Gastrocnemius medialis (tissue), 4 donors: ENCODE results near the gene ME2. TPM values are rescaled to one million over a fixed set of nuclear protein-coding genes. Genes with fewer than 3 reads are reported as not detected.
A peak's percentile ranks its signal among the peaks of the same experiment; 100 is the strongest.
"Not testable (repeated sequence)": the region's sequence is repeated elsewhere in the genome, so short reads cannot be mapped to it uniquely, and the experiment has no call there.

Experiments
- ATAC-seq, 2 donors: fragments of 150-250 bp; one replicate each; pipeline ENCODE4 v1.9.1; 2016
- DNase-seq, 2 donors: peaks; one replicate each; pipeline ENCODE4 v3.0.0-alpha.2; 2019
- H3K27ac ChIP-seq, 4 donors: fragments of 200-600 bp; sonication (generic); 1 replicate in 1 of 4; 2 replicates in 3 of 4; pipeline ENCODE4 v1.5.1; 2016 to 2018; ENCODE audit warnings: mild to moderate bottlenecking in 2 of 4, moderate library complexity in 1 of 4
- H3K27me3 ChIP-seq, 3 donors: fragments of 200-600 bp; sonication (generic) in 2 of 3; 1 replicate in 1 of 3; 2 replicates in 2 of 3; pipeline versions ENCODE4 v1.5.1 to v1.6.0; 2016 to 2019; ENCODE audit warnings: mild to moderate bottlenecking in 1 of 3, moderate library complexity in 1 of 3
- H3K36me3 ChIP-seq, 2 donors: fragments of 200-600 bp; sonication (generic) in 1 of 2; one replicate each; pipeline ENCODE4 v1.5.1; 2017 to 2018
- H3K4me1 ChIP-seq, 2 donors: fragments of 200-600 bp; sonication (generic) in 1 of 2; one replicate each; pipeline ENCODE4 v1.5.1; 2016 to 2017; ENCODE audit warnings: mild to moderate bottlenecking in 2 of 2
- H3K4me3 ChIP-seq, 4 donors: fragments of 200-600 bp; sonication (generic) in 3 of 4; 1 replicate in 1 of 4; 2 replicates in 3 of 4; pipeline ENCODE4 v1.5.1; 2016 to 2019; ENCODE audit warnings: mild to moderate bottlenecking in 2 of 4
- H3K9me3 ChIP-seq, 3 donors: fragments of 200-600 bp; sonication (generic) in 2 of 3; 1 replicate in 1 of 3; 2 replicates in 2 of 3; pipeline ENCODE4 v1.5.1; 2016 to 2019
- CTCF ChIP-seq, 5 experiments: fragments of 450-650 bp in 3 of 5; fragments of 200-600 bp in 2 of 5; sonication (generic) in 2 of 5; IDR thresholded peaks in 4 of 5; conservative IDR thresholded peaks in 1 of 5; 1 replicate in 4 of 5; 2 replicates in 1 of 5; pipeline ENCODE4 v1.5.1; 2016 to 2019; ENCODE audit warnings: antibody characterized with exemption in 5 of 5, mild to moderate bottlenecking in 3 of 5, moderate library complexity in 3 of 5
- POLR2A ChIP-seq, 2 donors: fragments of 450-650 bp; IDR thresholded peaks; one replicate each; pipeline ENCODE4 v1.6.1; 2017; ENCODE audit warnings: antibody characterized with exemption in 2 of 2, mild to moderate bottlenecking in 2 of 2, moderate library complexity in 2 of 2
- in situ Hi-C, 4 donors: fragments of 200-750 bp; cut with MboI; loops; one replicate each; pipeline versions ENCODE4 v1.15.0 to v1.8.0; 2017; ENCODE audit warnings: low sequenced_read_pairs in 4 of 4
- intact Hi-C: fragments of 100-400 bp; cut with DNase I; formaldehyde crosslinking; loops from one replicate; pipeline ENCODE4 v1.15.1; 2023; ENCODE audit warnings: low total_unique reads
- total RNA-seq, 4 donors: library from RNA; depleted of rRNA; stranded (reverse); fragments of >200 nt; gene quantifications; one replicate each; pipeline versions ENCODE4 v1.1.0 to v1.2.3, GENCODE V29; 2016

The ME2 gene
- total RNA-seq, 4 donors from 2014 or later = 25.3 to 50.6 (median 46.5) TPM

- not testable (repeated sequence) for H3K9me3 ChIP-seq, H3K4me3 ChIP-seq, H3K27me3 ChIP-seq
- peak overlapping the region; percentile 81 to 98 (median 87) for H3K27ac ChIP-seq
- peak; percentile 71 to 89 for DNase-seq
- in situ Hi-C loops = loop anchor here in 2 of 4 donors (5.0 to 25.0 kb wide), 2 partner anchors 55 to 215 kb away; partner anchors contain the start of gene MEX3C (in 1 of the 2)
- peak; percentile 27 to 38 for ATAC-seq
- H3K4me1 ChIP-seq = peaks cover 36 to 38% of the 10 kb centered on the region in 2 donors
- peak in 1 of 2 donors; percentile 17 for TF ChIP-seq POLR2A (IDR thresholded peaks at IDR 0.05)
- intact Hi-C loops = loop anchor here (5.0 kb wide), 1 partner anchor 150 kb away; the partner anchor contains the start of gene MRO
- peaks cover 0 to 32% of the 10 kb centered on the region in 2 donors for H3K36me3 ChIP-seq
Measured at GRCh38 chr18:50972404-50972803, 93.5 kb downstream of the ME2 start.

- no peaks in the 10 kb centered on the region for H3K9me3 ChIP-seq
- peaks cover 0 to 42% of the 10 kb centered on the region in 2 donors for H3K36me3 ChIP-seq
- intact Hi-C loops = loop anchor here (1.0 to 5.0 kb wide), 2 partner anchors 58 to 151 kb away; partner anchors contain the start of gene MRO
- DNase-seq (peak; percentile 64 to 67), ATAC-seq (peak; percentile 95 to 96)
- peak in 1 of 2 donors; percentile 36 for TF ChIP-seq POLR2A (IDR thresholded peaks at IDR 0.05)
- no peak for TF ChIP-seq CTCF (IDR thresholded peaks at IDR 0.05 in 4 of 5, conservative IDR thresholded peaks at IDR 0.05 in 1 of 5)
- peaks cover 34 to 37% of the 10 kb centered on the region in 2 donors for H3K4me1 ChIP-seq
- no peak overlapping the region for H3K4me3 ChIP-seq
- peak overlapping the region; percentile 81 to 98 (median 87) for H3K27ac ChIP-seq
- in situ Hi-C loops = loop anchor here in 2 of 4 donors (5.0 to 25.0 kb wide), 2 partner anchors 54 to 214 kb away; partner anchors contain the start of gene MEX3C (in 1 of the 2)
- no peaks in the 10 kb centered on the region for H3K27me3 ChIP-seq
Measured at GRCh38 chr18:50973367-50974126, 94.6 kb downstream of the ME2 start.

GRCh38 chr18:50977037-50977760, 98.3 kb downstream of the ME2 start:
- no peak overlapping the region for H3K4me3 ChIP-seq
- TF ChIP-seq POLR2A (IDR thresholded peaks at IDR 0.05) (no peak), CTCF (IDR thresholded peaks at IDR 0.05 in 4 of 5, conservative IDR thresholded peaks at IDR 0.05 in 1 of 5) (no peak)
- peaks cover 0 to 58% of the 10 kb centered on the region in 2 donors for H3K36me3 ChIP-seq
- intact Hi-C loops = no loop called here
- peaks cover 13 to 14% of the 10 kb centered on the region in 2 donors for H3K4me1 ChIP-seq
- no peak overlapping the region for H3K27ac ChIP-seq
- H3K27me3 ChIP-seq = no peaks in the 10 kb centered on the region
- DNase-seq = no peak
- H3K9me3 ChIP-seq = no peaks in the 10 kb centered on the region
- no peak for ATAC-seq
- in situ Hi-C loops = no loop called here

- intact Hi-C loops = no loop called here
- Histone ChIP-seq H3K4me3 (no peak overlapping the region), H3K27me3 (no peaks in the 10 kb centered on the region), H3K27ac (no peak overlapping the region), H3K4me1 (peaks cover 0 to 14% of the 10 kb centered on the region in 2 donors), H3K9me3 (no peaks in the 10 kb centered on the region), H3K36me3 (peaks cover 4 to 44% of the 10 kb centered on the region in 2 donors)
- in situ Hi-C loops = no loop called here
- ATAC-seq (no peak), DNase-seq (no peak)
- TF ChIP-seq POLR2A (IDR thresholded peaks at IDR 0.05) = no peak
Measured at GRCh38 chr18:50981381-50981780, 102.5 kb downstream of the ME2 start.

- DNase-seq = no peak
- in situ Hi-C loops = no loop called here
- Histone ChIP-seq H3K27me3 (no peaks in the 10 kb centered on the region), H3K36me3 (peaks cover 4 to 35% of the 10 kb centered on the region in 2 donors), H3K9me3 (no peaks in the 10 kb centered on the region), H3K27ac (no peak overlapping the region), H3K4me3 (no peak overlapping the region), H3K4me1 (peaks cover 4 to 18% of the 10 kb centered on the region in 2 donors)
- ATAC-seq = no peak
- TF ChIP-seq CTCF (IDR thresholded peaks at IDR 0.05 in 4 of 5, conservative IDR thresholded peaks at IDR 0.05 in 1 of 5) (no peak), POLR2A (IDR thresholded peaks at IDR 0.05) (no peak)
- intact Hi-C loops = no loop called here
Measured at GRCh38 chr18:50982086-50982801, 103.3 kb downstream of the ME2 start.
